ENCODE data around the gene ARHGAP8. TPM values are rescaled to one million over a fixed set of nuclear protein-coding genes. Genes with fewer than 3 reads are reported as not detected.

ARHGAP8 gene
- polyA plus RNA-seq, 3 donors = 0.03 TPM; not detected in 2

- no peak for TF ChIP-seq CTCF (IDR thresholded peaks at IDR 0.05)
- Histone ChIP-seq H3K4me3 (replicated peaks in 1 of 3; ENCODE audit: low read depth in 2 of 3, low read length in 3 of 3) (no peak overlapping the region), H3K27me3 (ENCODE audit: control insufficient read depth in 2 of 2, insufficient read depth in 2 of 2, low read length in 2 of 2) (no peaks in the 10 kb centered on the region), H3K4me2 (replicated peaks; ENCODE audit: extremely low read depth, low read length, poor library complexity, severe bottlenecking) (no peak overlapping the region), H2AFZ (ENCODE audit: insufficient read depth, low read depth, low read length, poor library complexity, severe bottlenecking) (no peak overlapping the region), H3K79me2 (ENCODE audit: insufficient read depth, low read length) (no peaks in the 10 kb centered on the region), H3K9me3 (replicated peaks in 1 of 2; ENCODE audit: control insufficient read depth in 1 of 2, insufficient read depth in 1 of 2, low read length in 2 of 2) (peaks cover 7 to 10% of the 10 kb centered on the region in 2 donors), H3K36me3 (replicated peaks in 1 of 2; ENCODE audit: control insufficient read depth in 1 of 2, insufficient read depth in 2 of 2, low read length in 2 of 2) (no peaks in the 10 kb centered on the region), H4K20me1 (ENCODE audit: insufficient read depth, low read length) (no peaks in the 10 kb centered on the region), H3K9ac (ENCODE audit: insufficient read depth, low read length, poor library complexity, severe bottlenecking) (no peak overlapping the region), H3K27ac (ENCODE audit: low read depth in 1 of 2, low read length in 2 of 2) (no peak overlapping the region), H3K4me1 (ENCODE audit: control insufficient read depth in 1 of 2, insufficient read depth in 2 of 2, low read length in 2 of 2) (no peaks in the 10 kb centered on the region)
- Mint-ChIP-seq H3K27me3 (ENCODE audit: low read depth in 3 of 3) (peaks cover 4 to 11% (median 9%) of the 10 kb centered on the region in 3 donors), H3K9me3 (peaks cover 0 to 28% (median 18%) of the 10 kb centered on the region in 7 donors), H3K27ac (no peak overlapping the region), H3K4me1 (no peaks in the 10 kb centered on the region), H3K36me3 (no peaks in the 10 kb centered on the region), H3K4me3 (no peak overlapping the region)
- intact Hi-C loops (cut with micrococcal nuclease) = no loop called here
- WGBS (ENCODE audit: insufficient coverage) = 93% methylated on average over 8 of the region's 13 CpGs
- DNase-seq = no peak
Observed at GRCh38 chr22:44839721-44840120, 87.3 kb downstream of the ARHGAP8 start.

- Histone ChIP-seq H2AFZ (ENCODE audit: insufficient read depth, low read depth, low read length, poor library complexity, severe bottlenecking) (no peak overlapping the region), H3K4me1 (ENCODE audit: control insufficient read depth in 1 of 2, insufficient read depth in 2 of 2, low read length in 2 of 2) (no peaks in the 10 kb centered on the region), H3K9ac (ENCODE audit: insufficient read depth, low read length, poor library complexity, severe bottlenecking) (no peak overlapping the region), H3K4me3 (replicated peaks in 1 of 3; ENCODE audit: low read depth in 2 of 3, low read length in 3 of 3) (no peak overlapping the region), H3K27me3 (ENCODE audit: control insufficient read depth in 2 of 2, insufficient read depth in 2 of 2, low read length in 2 of 2) (no peaks in the 10 kb centered on the region), H3K9me3 (replicated peaks in 1 of 2; ENCODE audit: control insufficient read depth in 1 of 2, insufficient read depth in 1 of 2, low read length in 2 of 2) (peaks cover 5 to 15% of the 10 kb centered on the region in 2 donors), H4K20me1 (ENCODE audit: insufficient read depth, low read length) (no peaks in the 10 kb centered on the region), H3K36me3 (replicated peaks in 1 of 2; ENCODE audit: control insufficient read depth in 1 of 2, insufficient read depth in 2 of 2, low read length in 2 of 2) (no peaks in the 10 kb centered on the region), H3K27ac (ENCODE audit: low read depth in 1 of 2, low read length in 2 of 2) (no peak overlapping the region), H3K4me2 (replicated peaks; ENCODE audit: extremely low read depth, low read length, poor library complexity, severe bottlenecking) (no peak overlapping the region), H3K79me2 (ENCODE audit: insufficient read depth, low read length) (no peaks in the 10 kb centered on the region)
- Mint-ChIP-seq H3K27me3 (ENCODE audit: low read depth in 3 of 3) (peaks cover 3 to 9% (median 9%) of the 10 kb centered on the region in 3 donors), H3K9me3 (peaks cover 3 to 24% (median 17%) of the 10 kb centered on the region in 7 donors), H3K4me1 (no peaks in the 10 kb centered on the region), H3K4me3 (no peak overlapping the region), H3K36me3 (no peaks in the 10 kb centered on the region), H3K27ac (no peak overlapping the region)
- DNase-seq = no peak
- WGBS (ENCODE audit: insufficient coverage) = 57% methylated on average over 26 of the region's 30 CpGs
- intact Hi-C loops (cut with micrococcal nuclease) = no loop called here
- TF ChIP-seq CTCF (IDR thresholded peaks at IDR 0.05) = no peak
Observed at GRCh38 chr22:44840611-44841322, 88.4 kb downstream of the ARHGAP8 start.

All from CD14-positive monocyte (primary cell).